PC-9 (cell line): Measurements from ENCODE around the gene YWHAE.

Source experiments
- EZH2 ChIP-seq: fragments of 200-600 bp; sonication (generic); IDR thresholded peaks from 2 replicates; pipeline ENCODE4 v1.8.0; 2017; ENCODE audit warnings: antibody characterized with exemption, low read depth
- TF ChIP-seq, protein P1 (sequence below): fragments of 200-600 bp; sonication (generic); conservative IDR thresholded peaks from 2 replicates; pipeline ENCODE4 v1.6.1; 2017; ENCODE audit warnings: mixed run types, antibody characterized with exemption, mild to moderate bottlenecking, moderate library complexity

DNA sequence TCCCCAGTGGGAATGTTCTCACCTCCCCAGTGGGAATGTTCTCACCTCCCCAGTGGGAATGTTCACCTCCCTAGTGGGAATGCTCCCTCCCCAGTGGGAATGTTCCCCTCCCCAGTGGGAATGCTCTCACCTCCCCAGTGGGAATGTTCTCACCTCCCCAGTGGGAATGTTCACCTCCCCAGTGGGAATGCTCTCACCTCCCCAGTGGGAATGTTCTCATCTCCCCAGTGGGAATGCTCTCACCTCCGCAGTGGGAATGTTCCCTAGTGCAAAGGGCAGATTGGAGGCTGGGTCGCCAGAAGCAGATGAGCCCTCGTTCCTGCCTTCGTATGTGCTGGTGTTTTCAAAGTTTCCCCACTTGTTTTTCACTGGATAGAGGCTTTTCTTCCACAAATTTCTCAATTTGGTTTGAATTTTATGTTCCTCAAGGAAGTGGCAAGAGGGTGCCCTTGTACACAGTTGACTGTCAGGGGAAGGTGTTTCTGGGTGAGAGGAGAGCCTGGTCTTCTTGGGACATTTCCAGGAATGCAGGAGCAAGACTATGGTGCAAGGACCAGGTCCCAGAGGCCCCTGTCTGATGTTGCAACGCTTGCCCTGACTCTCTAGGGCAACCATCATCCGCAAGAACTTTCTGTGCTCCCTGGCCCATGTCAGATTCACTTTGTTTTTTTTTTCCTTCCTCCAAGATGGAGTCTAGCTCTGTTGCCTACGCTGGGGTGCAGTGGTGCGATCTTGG lies 86.6 kb downstream of the YWHAE start:
- TF ChIP-seq, protein P1, sequence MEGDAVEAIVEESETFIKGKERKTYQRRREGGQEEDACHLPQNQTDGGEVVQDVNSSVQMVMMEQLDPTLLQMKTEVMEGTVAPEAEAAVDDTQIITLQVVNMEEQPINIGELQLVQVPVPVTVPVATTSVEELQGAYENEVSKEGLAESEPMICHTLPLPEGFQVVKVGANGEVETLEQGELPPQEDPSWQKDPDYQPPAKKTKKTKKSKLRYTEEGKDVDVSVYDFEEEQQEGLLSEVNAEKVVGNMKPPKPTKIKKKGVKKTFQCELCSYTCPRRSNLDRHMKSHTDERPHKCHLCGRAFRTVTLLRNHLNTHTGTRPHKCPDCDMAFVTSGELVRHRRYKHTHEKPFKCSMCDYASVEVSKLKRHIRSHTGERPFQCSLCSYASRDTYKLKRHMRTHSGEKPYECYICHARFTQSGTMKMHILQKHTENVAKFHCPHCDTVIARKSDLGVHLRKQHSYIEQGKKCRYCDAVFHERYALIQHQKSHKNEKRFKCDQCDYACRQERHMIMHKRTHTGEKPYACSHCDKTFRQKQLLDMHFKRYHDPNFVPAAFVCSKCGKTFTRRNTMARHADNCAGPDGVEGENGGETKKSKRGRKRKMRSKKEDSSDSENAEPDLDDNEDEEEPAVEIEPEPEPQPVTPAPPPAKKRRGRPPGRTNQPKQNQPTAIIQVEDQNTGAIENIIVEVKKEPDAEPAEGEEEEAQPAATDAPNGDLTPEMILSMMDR: no peak
- TF ChIP-seq EZH2: no peak
